NCI-H1694 (cell line): ENCODE measurements around the gene VTN.

Experiments
- DNase-seq: peaks from one replicate; lab custom pipeline; 2025; lab: John Stamatoyannopoulos, UW

The VTN gene

GRCh38 chr17:28368915-28369683 is 1.0 kb downstream of the VTN start:
- DNase-seq: no peak

- DNase-seq: no peak
Measured at GRCh38 chr17:28368306-28368831, 1.7 kb downstream of the VTN start.

GRCh38 chr17:28367641-28368305 is 2.3 kb downstream of the VTN start:
- DNase-seq: no peak

GRCh38 chr17:28366605-28367004 is 3.5 kb downstream of the VTN start:
- no peak for DNase-seq

- peak; percentile 24 for DNase-seq
Measured at GRCh38 chr17:28365487-28365886, 4.6 kb downstream of the VTN start.

GRCh38 chr17:28364665-28365363 is 5.3 kb downstream of the VTN start, which contains the start of gene SEBOX:
Gene SEBOX, minus strand, starts transcription at chr17:28365199. Its CDS starts 48 bp downstream, at chr17:28365151.
- no peak for DNase-seq

GRCh38 chr17:28363776-28364650 is 6.1 kb downstream of the VTN start:
- no peak for DNase-seq

GRCh38 chr17:28363186-28363585 is 6.9 kb downstream of the VTN start:
- no peak for DNase-seq

- DNase-seq: no peak
Measured at GRCh38 chr17:28357901-28358197, 12.3 kb downstream of the VTN start.

GRCh38 chr17:28357061-28357900 is 12.8 kb downstream of the VTN start, which contains the start of gene POLDIP2:
Gene POLDIP2, minus strand, starts transcription at chr17:28357527. Its CDS starts 79 bp downstream, at chr17:28357448.
- peak; percentile 83 for DNase-seq

- no peak for DNase-seq
Measured at GRCh38 chr17:28350271-28350670, 19.8 kb downstream of the VTN start.

- no peak for DNase-seq
Measured at GRCh38 chr17:28348979-28349378, 21.1 kb downstream of the VTN start.

- no peak for DNase-seq
Measured at GRCh38 chr17:28347261-28347891, 22.7 kb downstream of the VTN start.

- no peak for DNase-seq
Measured at GRCh38 chr17:28346746-28347246, 23.3 kb downstream of the VTN start.

- DNase-seq: no peak
Measured at GRCh38 chr17:28346199-28346580, 23.9 kb downstream of the VTN start.

GRCh38 chr17:28345419-28346198 is 24.5 kb downstream of the VTN start:
- no peak for DNase-seq

- no peak for DNase-seq
Measured at GRCh38 chr17:28344435-28344901, 25.6 kb downstream of the VTN start.

- DNase-seq: no peak
Measured at GRCh38 chr17:28344011-28344410, 26.1 kb downstream of the VTN start.

GRCh38 chr17:28343491-28343932 is 26.6 kb downstream of the VTN start:
- DNase-seq: no peak
